B cell (primary cell): Measurements from ENCODE around the gene KDM3A. TPM values are rescaled to one million over a fixed set of nuclear protein-coding genes. Genes with fewer than 3 reads are reported as not detected.

Source experiments
- ATAC-seq: fragments of 200-7000 bp; cut with Tn5 transposase; one replicate; pipeline ENCODE4 v1.10.0; 2021; ENCODE audit warnings: low read depth, mild to moderate bottlenecking, moderate number of reproducible peaks, moderate library complexity
- CTCF ChIA-PET: fragments of 350-600 bp; sonication (Branson Sonifier 250); formaldehyde crosslinking; loops from one replicate; lab custom pipeline; 2021; ENCODE audit warnings: antibody characterized with exemption, inconsistent platforms; lab: Charles Lee
- POLR2A ChIA-PET: fragments of 350-600 bp; sonication (Branson Sonifier 250); formaldehyde crosslinking; loops from one replicate; lab custom pipeline; 2021; ENCODE audit warnings: antibody characterized with exemption; lab: Charles Lee
- DNase-seq: peaks from one replicate; pipeline ENCODE4 v3.0.0; 2013
- H2AFZ ChIP-seq: 2 replicates; pipeline ENCODE4 v1.6.1; 2012; ENCODE audit warnings: mild to moderate bottlenecking, low read depth, low read length; ENCODE audit not compliant: insufficient read depth, poor library complexity, severe bottlenecking
- H3K27ac ChIP-seq, 2 donors: 1 replicate in 1 of 2; 2 replicates in 1 of 2; pipeline ENCODE4 v1.5.1; 2012 to 2013; ENCODE audit warnings: low read length in 2 of 2, mild to moderate bottlenecking in 2 of 2, moderate library complexity in 1 of 2
- H3K27me3 ChIP-seq, 4 experiments: fragments of 200-600 bp in 1 of 4; sonication (generic) in 1 of 4; replicated peaks in 1 of 4; 1 replicate in 2 of 4; 2 replicates in 2 of 4; pipeline versions ENCODE4 v1.6.1 to v1.7.0; 2013 to 2016; ENCODE audit warnings: low read length in 3 of 4, mild to moderate bottlenecking in 2 of 4, mixed read lengths in 1 of 4, moderate library complexity in 1 of 4; ENCODE audit not compliant: insufficient read depth in 4 of 4, control insufficient read depth in 3 of 4; ENCODE audit errors: control extremely low read depth in 1 of 4
- H3K36me3 ChIP-seq, 2 experiments: replicated peaks in 1 of 2; 1 replicate in 1 of 2; 2 replicates in 1 of 2; pipeline versions ENCODE4 v1.6.1 to v1.7.1; 2013; ENCODE audit warnings: low read length in 1 of 2; ENCODE audit not compliant: insufficient read depth in 2 of 2, control insufficient read depth in 1 of 2; ENCODE audit errors: control extremely low read depth in 1 of 2, extremely low read depth in 1 of 2
- H3K4me1 ChIP-seq, 2 donors: fragments of 200-600 bp in 1 of 2; sonication (generic) in 1 of 2; 1 replicate in 1 of 2; 2 replicates in 1 of 2; pipeline versions ENCODE4 v1.5.1 to v1.6.1; 2013 to 2017; ENCODE audit warnings: low read length in 2 of 2; ENCODE audit not compliant: control insufficient read depth in 2 of 2, insufficient read depth in 2 of 2
- H3K4me2 ChIP-seq: replicated peaks from 2 replicates; pipeline ENCODE3; 2012; ENCODE audit warnings: mild to moderate bottlenecking, low read depth, low read length; ENCODE audit not compliant: poor library complexity, severe bottlenecking
- H3K4me3 ChIP-seq, 5 experiments: fragments of 200-600 bp in 1 of 5; sonication (generic) in 1 of 5; 1 replicate in 3 of 5; 2 replicates in 2 of 5; pipeline versions ENCODE4 v1.5.1 to v1.7.0; 2011 to 2016; ENCODE audit warnings: low read length in 4 of 5, mild to moderate bottlenecking in 4 of 5, low read depth in 2 of 5, control low read depth in 1 of 5, moderate library complexity in 1 of 5; ENCODE audit not compliant: insufficient read depth in 1 of 5; ENCODE audit errors: control extremely low read depth in 1 of 5, extremely low read depth in 1 of 5
- H3K79me2 ChIP-seq: fragments of 200-600 bp; sonication (generic); one replicate; pipeline ENCODE4 v1.6.0; 2016; ENCODE audit warnings: low read length; ENCODE audit not compliant: control insufficient read depth, insufficient read depth
- H3K9ac ChIP-seq: fragments of 200-600 bp; sonication (generic); 2 replicates; pipeline ENCODE4 v1.6.1; 2017; ENCODE audit warnings: mild to moderate bottlenecking, low read length, moderate library complexity
- H3K9me3 ChIP-seq, 3 donors: one replicate each; pipeline versions ENCODE4 v1.6.1 to v1.7.1; 2013; ENCODE audit warnings: low read length in 2 of 3; ENCODE audit not compliant: control insufficient read depth in 2 of 3, insufficient read depth in 1 of 3; ENCODE audit errors: control extremely low read depth in 1 of 3
- H4K20me1 ChIP-seq: 2 replicates; pipeline ENCODE4 v1.6.0; 2012; ENCODE audit warnings: mild to moderate bottlenecking, low read length; ENCODE audit not compliant: insufficient read depth, control insufficient read depth, poor library complexity, severe bottlenecking
- H3K27ac Mint-ChIP-seq: one replicate; pipeline ENCODE4 v1.8.0; 2021; ENCODE audit warnings: mixed read lengths
- H3K27me3 Mint-ChIP-seq: one replicate; pipeline ENCODE4 v1.8.0; 2021; ENCODE audit warnings: mixed read lengths
- H3K4me1 Mint-ChIP-seq: one replicate; pipeline ENCODE4 v1.8.0; 2021; ENCODE audit warnings: mixed read lengths
- H3K4me3 Mint-ChIP-seq: one replicate; pipeline ENCODE4 v1.8.0; 2021; ENCODE audit warnings: mixed read lengths
- H3K9me3 Mint-ChIP-seq: one replicate; pipeline ENCODE4 v1.8.0; 2022; ENCODE audit warnings: mixed read lengths; ENCODE audit not compliant: insufficient read depth
- CTCF ChIP-seq: fragments of 200-600 bp; IDR thresholded peaks from one replicate; pipeline ENCODE4 v1.8.0; 2022; ENCODE audit warnings: antibody characterized with exemption, mild to moderate bottlenecking
- EZH2 ChIP-seq: IDR thresholded peaks from 2 replicates; pipeline ENCODE4 v1.6.1; 2012; ENCODE audit warnings: borderline replicate concordance, low read depth, mild to moderate bottlenecking, moderate library complexity, low read length; ENCODE audit not compliant: insufficient read depth, poor library complexity, severe bottlenecking
- WGBS: methylation state at CpG from one replicate; pipeline ENCODE4 v1.1.5; 2013; ENCODE audit warnings: missing lambda C conversion rate; ENCODE audit not compliant: insufficient coverage; 5-methylcytosine and 5-hydroxymethylcytosine counted together
- intact Hi-C: fragments of 100-400 bp; cut with micrococcal nuclease; formaldehyde crosslinking; loops from one replicate; pipeline ENCODE4 v1.10.0; 2022
- polyA plus RNA-seq: library from polyadenylated mRNA; depleted of rRNA; stranded (reverse); fragments of >200 nt; gene quantifications from 2 replicates; pipeline ENCODE4 v1.2.3, GENCODE V29; 2012
- total RNA-seq, 2 donors: library from RNA; stranded (reverse); fragments of 120-200 nt in 1 of 2; gene quantifications; 1 replicate in 1 of 2; 2 replicates in 1 of 2; pipeline versions ENCODE4 v1.2.3 to v1.2.4, GENCODE V29; 2013 to 2022

Gene KDM3A
- total and polyA plus RNA-seq, 2 donors (not counting 1 experiment from before 2014, with no cell fraction given), result 27.7 to 107 TPM

GRCh38 chr2:86392873-86393518 is 48.2 kb upstream of the KDM3A start:
- H3K4me3 Mint-ChIP-seq, result no peak overlapping the region

More at GRCh38 chr2:86392873-86393518, 48.2 kb upstream of the KDM3A start:
- TF ChIP-seq CTCF (no peak), EZH2 (no peak)
- no peak overlapping the region for H3K27ac Mint-ChIP-seq
- H3K4me3 ChIP-seq, result no peak overlapping the region
- peaks cover 0 to 9% (median 0%) of the 10 kb centered on the region in 4 experiments for H3K27me3 ChIP-seq
- CTCF ChIA-PET, result no interaction called here
- peaks cover 19% of the 10 kb centered on the region for H3K4me1 Mint-ChIP-seq
- peaks cover 3% of the 10 kb centered on the region for H3K9me3 Mint-ChIP-seq
- no peaks in the 10 kb centered on the region for H3K36me3 ChIP-seq
- POLR2A ChIA-PET, result no interaction called here
- H3K9me3 ChIP-seq, result no peaks in the 10 kb centered on the region
- H4K20me1 ChIP-seq, result no peaks in the 10 kb centered on the region
- no peak for DNase-seq
- H3K27me3 Mint-ChIP-seq, result peaks cover 11% of the 10 kb centered on the region
- no peak overlapping the region for H3K4me2 ChIP-seq
- peaks cover 7 to 12% of the 10 kb centered on the region in 2 donors for H3K4me1 ChIP-seq
- H3K79me2 ChIP-seq, result no peaks in the 10 kb centered on the region
- H3K27ac ChIP-seq, result no peak overlapping the region
- no peak overlapping the region for H2AFZ ChIP-seq
- no peak overlapping the region for H3K9ac ChIP-seq
- 82% methylated on average over 4 of the region's 6 CpGs for WGBS
- ATAC-seq, result no peak
- intact Hi-C loops, result no loop called here
